HG02610 (cell line): Measurements from ENCODE around the gene POP4.

Experiments used
- ATAC-seq: cut with Tn5 transposase; IDR thresholded peaks from one replicate; pipeline ENCODE4 v1.9.1; 2021; ENCODE audit warnings: mild to moderate bottlenecking, moderate library complexity; ENCODE audit not compliant: unreplicated experiment

POP4 gene

GRCh38 chr19:29576761-29577648, 29.1 kb upstream of the POP4 start:
- ATAC-seq, result peak; percentile 75

GRCh38 chr19:29577649-29577963, 28.5 kb upstream of the POP4 start:
- no peak for ATAC-seq

- ATAC-seq, result no peak
Measured at GRCh38 chr19:29578349-29578748, 27.7 kb upstream of the POP4 start.

GRCh38 chr19:29579308-29579910, 26.7 kb upstream of the POP4 start:
- ATAC-seq, result no peak

- ATAC-seq, result no peak
Measured at GRCh38 chr19:29581398-29581797, 24.7 kb upstream of the POP4 start.

GRCh38 chr19:29583196-29583999, 22.7 kb upstream of the POP4 start:
- ATAC-seq, result no peak

GRCh38 chr19:29586401-29586800, 19.7 kb upstream of the POP4 start:
- ATAC-seq, result no peak

- no peak for ATAC-seq
Measured at GRCh38 chr19:29587059-29587458, 19.0 kb upstream of the POP4 start.

- peak; percentile 97 for ATAC-seq
Measured at GRCh38 chr19:29587518-29587986, 18.5 kb upstream of the POP4 start.

GRCh38 chr19:29588095-29588494, 18.0 kb upstream of the POP4 start:
- ATAC-seq, result no peak

- ATAC-seq, result no peak
Measured at GRCh38 chr19:29590278-29590677, 15.8 kb upstream of the POP4 start.

GRCh38 chr19:29591670-29592069, 14.4 kb upstream of the POP4 start:
- ATAC-seq, result no peak

- no peak for ATAC-seq
Measured at GRCh38 chr19:29593869-29594268, 12.2 kb upstream of the POP4 start.

GRCh38 chr19:29596080-29596727, 9.9 kb upstream of the POP4 start:
- ATAC-seq, result no peak

GRCh38 chr19:29596885-29597525, 9.1 kb upstream of the POP4 start:
- no peak for ATAC-seq

GRCh38 chr19:29598036-29598435, 8.0 kb upstream of the POP4 start:
- no peak for ATAC-seq

GRCh38 chr19:29598496-29598895, 7.6 kb upstream of the POP4 start:
- no peak for ATAC-seq

GRCh38 chr19:29603308-29603707, 2.8 kb upstream of the POP4 start:
- ATAC-seq, result no peak

- no peak for ATAC-seq
Measured at GRCh38 chr19:29606420-29606747, 301 bp downstream of the POP4 start.

GRCh38 chr19:29609636-29610035, 3.6 kb downstream of the POP4 start:
- no peak for ATAC-seq

- no peak for ATAC-seq
Measured at GRCh38 chr19:29610213-29610573, 4.1 kb downstream of the POP4 start.
